CD4-positive, alpha-beta T cell (primary cell): ENCODE data around the gene PNRC1. TPM values are rescaled to one million over a fixed set of nuclear protein-coding genes. Genes with fewer than 3 reads are reported as not detected.

Experiments used
- ATAC-seq: fragments of 200-7000 bp; cut with Tn5 transposase; one replicate; pipeline ENCODE4 v1.10.0; 2022; ENCODE audit warnings: mild to moderate bottlenecking; ENCODE audit not compliant: poor library complexity
- CTCF ChIA-PET: fragments of 350-600 bp; sonication (Branson Sonifier 250); formaldehyde crosslinking; loops from one replicate; lab custom pipeline; 2021; ENCODE audit warnings: antibody characterized with exemption, inconsistent platforms; lab: Charles Lee
- POLR2A ChIA-PET: fragments of 350-600 bp; sonication (Branson Sonifier 250); formaldehyde crosslinking; loops from one replicate; lab custom pipeline; 2021; ENCODE audit warnings: antibody characterized with exemption, inconsistent platforms; lab: Charles Lee
- DNase-seq, 14 experiments: peaks; one replicate each; pipeline ENCODE4 v3.0.0-alpha.2; 2013 to 2020; ENCODE audit warnings: mixed read lengths in 2 of 14
- H3K27ac ChIP-seq, 2 donors: one replicate each; pipeline versions ENCODE4 v1.5.1 to v1.7.0; 2013; ENCODE audit warnings: low read length in 2 of 2, low read depth in 1 of 2, mild to moderate bottlenecking in 1 of 2
- H3K27me3 ChIP-seq, 2 experiments: 1 replicate in 1 of 2; 2 replicates in 1 of 2; pipeline versions ENCODE4 v1.6.1 to v1.7.0; 2013; ENCODE audit warnings: low read length in 2 of 2, control low read depth in 1 of 2, mild to moderate bottlenecking in 1 of 2, moderate library complexity in 1 of 2; ENCODE audit not compliant: insufficient read depth in 2 of 2, control insufficient read depth in 1 of 2
- H3K36me3 ChIP-seq: one replicate; pipeline ENCODE4 v1.6.1; 2013; ENCODE audit warnings: low read length, control low read depth; ENCODE audit not compliant: insufficient read depth
- H3K4me1 ChIP-seq: one replicate; pipeline ENCODE4 v1.6.1; 2013; ENCODE audit warnings: low read length, control low read depth; ENCODE audit not compliant: insufficient read depth
- H3K4me3 ChIP-seq: one replicate; pipeline ENCODE4 v1.5.1; 2013; ENCODE audit warnings: mild to moderate bottlenecking, low read length, moderate library complexity
- H3K9me3 ChIP-seq, 2 experiments: 1 replicate in 1 of 2; 2 replicates in 1 of 2; pipeline versions ENCODE4 v1.6.1 to v1.7.0; 2013; ENCODE audit warnings: low read length in 2 of 2, mild to moderate bottlenecking in 2 of 2, control low read depth in 1 of 2, moderate library complexity in 1 of 2; ENCODE audit not compliant: control insufficient read depth in 1 of 2, insufficient read depth in 1 of 2
- H3K27ac Mint-ChIP-seq: one replicate; pipeline ENCODE4 v1.8.0; 2020; ENCODE audit warnings: mixed read lengths
- H3K27me3 Mint-ChIP-seq: one replicate; pipeline ENCODE4 v1.8.0; 2021; ENCODE audit warnings: mixed read lengths
- H3K36me3 Mint-ChIP-seq: one replicate; pipeline ENCODE4 v1.8.0; 2021; ENCODE audit warnings: low read depth, mixed read lengths
- H3K4me1 Mint-ChIP-seq: one replicate; pipeline ENCODE4 v1.8.0; 2021; ENCODE audit warnings: low read depth, mixed read lengths
- H3K4me3 Mint-ChIP-seq: one replicate; pipeline ENCODE4 v1.8.0; 2020; ENCODE audit warnings: mild to moderate bottlenecking, mixed read lengths
- H3K9me3 Mint-ChIP-seq: one replicate; pipeline ENCODE4 v1.8.0; 2020; ENCODE audit warnings: mixed read lengths
- intact Hi-C, 2 experiments: fragments of 100-400 bp; cut with DNase I in 1 of 2; cut with micrococcal nuclease in 1 of 2; formaldehyde crosslinking; loops; one replicate each; pipeline versions ENCODE4 v1.15.1 to v1.9.0; 2023 to 2025; cut with DNase I, micrococcal nuclease
- total RNA-seq, 174 experiments: library from RNA in 2 of 174; stranded (reverse) in 2 of 174; gene quantifications; one replicate each; pipeline ENCODE4 v1.2.3 and lab custom pipeline; 2021 to 2026
- TF ChIP-seq, protein P1 (sequence below): fragments of 200-600 bp; IDR thresholded peaks from one replicate; pipeline ENCODE4 v1.8.0; 2022; ENCODE audit warnings: antibody characterized with exemption, mild to moderate bottlenecking

The PNRC1 gene
- total RNA-seq, 2 experiments from 2014 or later = 974 to 1,023 TPM

- POLR2A ChIA-PET = interaction anchor here (1.1 to 1.5 kb wide), 2 partner anchors 13 to 15 kb away, joined by 4 read pairs; no protein-coding TSS in a partner anchor
- TF ChIP-seq, protein P1, sequence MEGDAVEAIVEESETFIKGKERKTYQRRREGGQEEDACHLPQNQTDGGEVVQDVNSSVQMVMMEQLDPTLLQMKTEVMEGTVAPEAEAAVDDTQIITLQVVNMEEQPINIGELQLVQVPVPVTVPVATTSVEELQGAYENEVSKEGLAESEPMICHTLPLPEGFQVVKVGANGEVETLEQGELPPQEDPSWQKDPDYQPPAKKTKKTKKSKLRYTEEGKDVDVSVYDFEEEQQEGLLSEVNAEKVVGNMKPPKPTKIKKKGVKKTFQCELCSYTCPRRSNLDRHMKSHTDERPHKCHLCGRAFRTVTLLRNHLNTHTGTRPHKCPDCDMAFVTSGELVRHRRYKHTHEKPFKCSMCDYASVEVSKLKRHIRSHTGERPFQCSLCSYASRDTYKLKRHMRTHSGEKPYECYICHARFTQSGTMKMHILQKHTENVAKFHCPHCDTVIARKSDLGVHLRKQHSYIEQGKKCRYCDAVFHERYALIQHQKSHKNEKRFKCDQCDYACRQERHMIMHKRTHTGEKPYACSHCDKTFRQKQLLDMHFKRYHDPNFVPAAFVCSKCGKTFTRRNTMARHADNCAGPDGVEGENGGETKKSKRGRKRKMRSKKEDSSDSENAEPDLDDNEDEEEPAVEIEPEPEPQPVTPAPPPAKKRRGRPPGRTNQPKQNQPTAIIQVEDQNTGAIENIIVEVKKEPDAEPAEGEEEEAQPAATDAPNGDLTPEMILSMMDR = no peak
- no peaks in the 10 kb centered on the region for H3K36me3 ChIP-seq
Measured at GRCh38 chr6:89098461-89098860, 17.9 kb downstream of the PNRC1 start.

DNA sequence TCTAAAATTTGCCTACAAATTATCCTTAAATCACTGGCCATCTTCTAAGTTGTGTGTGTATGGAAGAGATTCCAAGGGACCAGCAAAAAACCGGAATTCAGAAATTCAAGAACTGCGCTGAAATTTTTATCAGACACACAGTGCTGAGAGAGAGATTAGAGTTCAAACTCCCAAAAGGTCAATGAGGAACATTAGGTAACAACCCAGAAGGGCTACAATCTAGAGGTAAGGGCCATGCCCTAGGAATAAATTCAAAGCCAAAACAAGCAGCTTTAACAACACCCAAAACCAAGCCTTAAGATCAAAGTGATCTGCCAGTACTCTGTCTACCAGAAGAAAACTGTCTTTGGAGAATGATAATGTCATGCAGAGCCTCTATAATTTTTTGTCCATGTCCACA, 19.6 kb downstream of the PNRC1 start:
- Histone ChIP-seq H3K36me3 (no peaks in the 10 kb centered on the region), H3K9me3 (no peaks in the 10 kb centered on the region), H3K4me3 (no peak overlapping the region), H3K4me1 (no peaks in the 10 kb centered on the region), H3K27ac (no peak overlapping the region), H3K27me3 (no peaks in the 10 kb centered on the region)
- Mint-ChIP-seq H3K27ac (no peak overlapping the region), H3K27me3 (no peaks in the 10 kb centered on the region), H3K4me3 (no peak overlapping the region), H3K36me3 (no peaks in the 10 kb centered on the region), H3K9me3 (no peaks in the 10 kb centered on the region), H3K4me1 (no peaks in the 10 kb centered on the region)
- intact Hi-C loops = no loop called here
- ATAC-seq (no peak), DNase-seq (no peak)
- ChIA-PET CTCF (interaction anchor here (0.6 kb wide), 1 partner anchor 243 kb away, joined by 3 read pairs; no protein-coding TSS in a partner anchor), POLR2A (interaction anchor here (1.7 kb wide), 1 partner anchor 20 kb away, joined by 6 read pairs; the partner anchor contains the start of gene PNRC1)
- TF ChIP-seq, protein P1 = no peak

More at GRCh38 chr6:89098461-89098860, 17.9 kb downstream of the PNRC1 start:
- H3K9me3 ChIP-seq = no peaks in the 10 kb centered on the region
- no peaks in the 10 kb centered on the region for H3K36me3 Mint-ChIP-seq
- H3K4me1 ChIP-seq = no peaks in the 10 kb centered on the region
- no peaks in the 10 kb centered on the region for H3K27me3 ChIP-seq
- no peak overlapping the region for H3K27ac Mint-ChIP-seq
- no peak for DNase-seq
- H3K27me3 Mint-ChIP-seq = no peaks in the 10 kb centered on the region
- no peaks in the 10 kb centered on the region for H3K9me3 Mint-ChIP-seq
- no peak overlapping the region for H3K4me3 Mint-ChIP-seq
- CTCF ChIA-PET = interaction anchor here (1.2 to 1.4 kb wide), 2 partner anchors 8 to 19 kb away, joined by 3 read pairs; no protein-coding TSS in a partner anchor
- no peaks in the 10 kb centered on the region for H3K4me1 Mint-ChIP-seq
- H3K27ac ChIP-seq = no peak overlapping the region
- no peak overlapping the region for H3K4me3 ChIP-seq
- ATAC-seq = no peak
- intact Hi-C loops = no loop called here

- Histone ChIP-seq H3K36me3 (no peaks in the 10 kb centered on the region), H3K27ac (no peak overlapping the region), H3K4me1 (no peaks in the 10 kb centered on the region), H3K9me3 (no peaks in the 10 kb centered on the region), H3K27me3 (no peaks in the 10 kb centered on the region), H3K4me3 (no peak overlapping the region)
- no peaks in the 10 kb centered on the region for H3K36me3 Mint-ChIP-seq
- H3K27ac Mint-ChIP-seq = no peak overlapping the region
- H3K27me3 Mint-ChIP-seq = peaks cover 4% of the 10 kb centered on the region
- CTCF ChIA-PET = no interaction called here
- no peak overlapping the region for H3K4me3 Mint-ChIP-seq
- TF ChIP-seq, protein P1 = no peak
- DNase-seq (no peak), ATAC-seq (no peak)
- H3K9me3 Mint-ChIP-seq = no peaks in the 10 kb centered on the region
- POLR2A ChIA-PET = interaction anchor here (0.6 kb wide), 1 partner anchor 127 kb away, joined by 3 read pairs; no protein-coding TSS in a partner anchor
- intact Hi-C loops = no loop called here
- H3K4me1 Mint-ChIP-seq = no peaks in the 10 kb centered on the region
Measured at GRCh38 chr6:89110284-89110683, 29.7 kb downstream of the PNRC1 start.
